IPS-11a (cell line): ENCODE results near the gene UGT2B28.
"Not testable (repeated sequence)": the region's sequence is repeated elsewhere in the genome, so short reads cannot be mapped to it uniquely, and the experiment has no call there.

Source experiments
- H3K4me3 ChIP-seq: one replicate; pipeline ENCODE4 v1.5.1; 2013; ENCODE audit warnings: low read depth, low read length, control low read depth

The UGT2B28 gene

GRCh38 chr4:69280081-69280480 lies at the start of gene UGT2B28:
UGT2B28 (plus strand) TSS chr4:69280475; CDS start chr4:69280501, 26 bp downstream.
- H3K4me3 ChIP-seq = not testable (repeated sequence)

DNA sequence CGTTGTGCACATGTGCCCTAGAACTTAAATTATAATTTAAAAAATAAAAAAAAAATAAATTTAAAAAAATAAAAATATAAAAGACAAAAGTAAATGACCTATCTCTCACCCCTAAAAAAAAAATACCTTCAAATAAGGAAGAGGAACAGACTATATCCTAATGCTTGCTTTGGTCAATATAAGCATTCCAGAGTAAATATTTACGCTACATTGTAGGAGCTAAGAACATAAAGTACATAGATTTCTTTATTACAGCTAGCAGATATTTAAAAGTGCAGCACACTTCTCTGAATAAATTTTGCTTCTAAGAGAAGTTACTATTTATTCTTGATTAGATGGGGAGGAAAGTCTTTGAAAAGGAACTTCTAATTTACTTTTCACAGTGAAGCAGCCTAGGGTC lies 41.2 kb upstream of the UGT2B28 start:
- no peak overlapping the region for H3K4me3 ChIP-seq

GRCh38 chr4:69239557-69240168 lies 40.6 kb upstream of the UGT2B28 start:
- H3K4me3 ChIP-seq = no peak overlapping the region

GRCh38 chr4:69240787-69241186 lies 39.5 kb upstream of the UGT2B28 start:
- H3K4me3 ChIP-seq = not testable (repeated sequence)

- H3K4me3 ChIP-seq = not testable (repeated sequence)
Measured at GRCh38 chr4:69241746-69242145, 38.5 kb upstream of the UGT2B28 start.

DNA sequence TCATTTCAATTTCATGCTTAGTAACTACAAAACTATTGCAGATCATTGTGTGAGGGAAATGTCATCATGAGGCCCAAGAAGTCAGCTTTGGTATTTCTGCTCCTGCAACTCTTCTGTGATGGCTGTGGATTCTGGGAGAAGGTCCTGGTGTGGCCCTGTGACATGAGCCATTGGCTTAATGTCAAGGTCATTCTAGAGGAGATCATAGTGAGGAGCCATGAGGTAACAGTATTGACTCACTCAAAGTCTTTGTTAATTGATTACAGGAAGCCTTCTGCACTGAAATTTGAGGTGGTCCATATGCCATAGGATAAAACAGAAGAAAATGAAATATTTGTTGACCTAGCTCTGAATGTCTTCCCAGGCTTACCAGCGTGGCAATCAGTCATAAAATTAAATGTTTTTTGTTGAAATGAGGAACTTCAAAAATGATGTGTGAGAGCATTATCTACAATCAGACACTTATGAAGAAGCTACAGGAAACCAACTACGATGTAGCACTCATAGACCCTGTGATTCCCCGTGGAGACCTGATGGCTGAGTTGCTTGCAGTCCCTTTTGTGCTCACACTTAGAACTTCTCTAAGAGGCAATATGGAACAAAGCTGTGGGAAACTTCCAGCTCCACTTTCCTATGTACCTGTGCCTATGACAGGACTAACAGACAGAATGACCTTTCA lies 37.6 kb upstream of the UGT2B28 start:
- not testable (repeated sequence) for H3K4me3 ChIP-seq

GRCh38 chr4:69250884-69251283 lies 29.4 kb upstream of the UGT2B28 start:
- not testable (repeated sequence) for H3K4me3 ChIP-seq

- H3K4me3 ChIP-seq = not testable (repeated sequence)
Measured at GRCh38 chr4:69253147-69253772, 27.0 kb upstream of the UGT2B28 start.

GRCh38 chr4:69268612-69269011 lies 11.7 kb upstream of the UGT2B28 start:
- not testable (repeated sequence) for H3K4me3 ChIP-seq

DNA sequence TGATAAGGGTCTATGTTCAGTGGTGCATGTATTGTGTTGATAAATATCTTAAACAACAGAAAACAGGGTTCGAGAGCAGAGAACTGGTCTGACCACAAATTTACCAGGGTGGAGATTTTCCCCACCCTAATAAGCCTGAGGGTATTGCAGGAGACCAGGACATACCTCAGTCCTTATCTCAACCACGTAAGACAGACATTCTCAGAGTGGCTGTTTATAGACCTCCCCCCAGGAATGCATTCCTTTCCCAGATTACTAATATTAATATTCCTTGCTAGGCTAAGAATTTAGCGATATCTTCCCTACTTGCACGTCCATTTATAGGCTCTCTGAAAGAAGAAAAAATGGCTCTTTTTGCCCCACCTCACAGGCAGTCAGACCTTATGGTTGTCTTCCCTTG lies 16.1 kb downstream of the UGT2B28 start:
- H3K4me3 ChIP-seq = not testable (repeated sequence)

DNA sequence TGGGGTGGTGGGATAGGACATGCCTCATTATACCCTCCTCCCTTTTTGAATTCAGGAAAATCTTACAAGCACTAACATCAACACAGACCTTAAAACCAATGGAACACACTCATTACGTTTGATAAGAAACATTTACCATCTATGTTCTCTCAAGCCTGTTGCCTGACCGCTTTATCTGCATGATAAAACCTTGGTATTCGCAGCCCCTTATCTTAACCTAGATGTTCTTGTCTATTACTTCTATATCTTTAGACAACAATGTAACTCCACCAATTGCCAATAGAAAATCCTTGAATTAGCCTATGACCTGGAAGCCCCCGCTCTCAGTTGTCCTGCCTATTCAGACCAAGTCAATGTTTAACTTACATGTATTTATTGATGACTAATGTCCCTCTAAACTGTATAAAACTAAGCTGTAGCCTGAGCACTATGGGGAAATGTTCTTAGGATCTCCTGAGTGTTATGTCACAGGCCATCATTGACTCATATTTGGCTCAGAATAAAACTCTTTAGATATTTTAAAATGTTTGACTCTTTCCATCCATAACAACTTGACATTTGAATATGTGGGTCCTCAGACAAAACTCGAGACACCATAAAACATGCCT lies 28.3 kb downstream of the UGT2B28 start:
- H3K4me3 ChIP-seq = not testable (repeated sequence)

GRCh38 chr4:69309549-69310076 lies 29.3 kb downstream of the UGT2B28 start:
- not testable (repeated sequence) for H3K4me3 ChIP-seq

DNA sequence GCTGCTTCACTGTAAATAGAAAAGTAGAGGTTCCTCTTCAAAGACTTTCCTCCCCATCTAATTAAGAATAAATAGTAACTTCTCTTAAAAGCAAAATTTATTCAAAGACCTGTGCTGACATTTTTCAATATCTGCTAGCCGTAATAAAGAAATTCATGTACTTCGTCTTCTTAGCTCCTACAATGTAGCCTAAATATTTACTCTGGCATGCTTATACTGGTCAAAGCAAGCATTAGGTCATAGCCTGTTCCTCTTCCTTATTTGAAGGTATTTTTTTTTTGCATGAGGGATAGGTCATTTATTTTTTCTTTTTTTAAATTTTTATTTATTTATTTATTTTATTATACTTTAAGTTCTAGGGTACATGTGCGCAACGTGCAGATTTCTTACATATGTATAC lies 30.0 kb downstream of the UGT2B28 start:
- H3K4me3 ChIP-seq = not testable (repeated sequence)

- H3K4me3 ChIP-seq = not testable (repeated sequence)
Measured at GRCh38 chr4:69317669-69318298, 37.5 kb downstream of the UGT2B28 start.

GRCh38 chr4:69321153-69321729 lies 41.0 kb downstream of the UGT2B28 start:
- no peak overlapping the region for H3K4me3 ChIP-seq

GRCh38 chr4:69322055-69322454 lies 41.8 kb downstream of the UGT2B28 start:
- no peak overlapping the region for H3K4me3 ChIP-seq

DNA sequence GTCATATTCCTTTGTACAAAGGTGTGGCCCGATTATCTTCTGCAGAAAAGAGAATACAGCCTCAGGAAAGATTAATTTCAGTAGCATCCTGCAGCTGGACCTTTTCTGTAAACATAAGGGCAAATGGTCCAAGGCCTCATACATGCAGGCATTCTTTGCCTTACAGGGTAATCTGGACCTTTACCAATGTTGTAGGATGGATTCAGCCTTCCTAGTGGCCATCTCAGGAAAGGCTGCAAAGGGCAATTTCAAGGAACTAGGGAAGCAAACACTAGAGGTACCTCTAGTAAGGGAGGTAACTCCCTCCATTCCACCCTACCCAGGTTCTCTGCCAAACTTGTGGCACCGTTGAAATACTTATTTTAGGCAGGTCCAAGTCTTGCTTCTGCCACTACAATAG lies 43.0 kb downstream of the UGT2B28 start:
- H3K4me3 ChIP-seq = no peak overlapping the region

DNA sequence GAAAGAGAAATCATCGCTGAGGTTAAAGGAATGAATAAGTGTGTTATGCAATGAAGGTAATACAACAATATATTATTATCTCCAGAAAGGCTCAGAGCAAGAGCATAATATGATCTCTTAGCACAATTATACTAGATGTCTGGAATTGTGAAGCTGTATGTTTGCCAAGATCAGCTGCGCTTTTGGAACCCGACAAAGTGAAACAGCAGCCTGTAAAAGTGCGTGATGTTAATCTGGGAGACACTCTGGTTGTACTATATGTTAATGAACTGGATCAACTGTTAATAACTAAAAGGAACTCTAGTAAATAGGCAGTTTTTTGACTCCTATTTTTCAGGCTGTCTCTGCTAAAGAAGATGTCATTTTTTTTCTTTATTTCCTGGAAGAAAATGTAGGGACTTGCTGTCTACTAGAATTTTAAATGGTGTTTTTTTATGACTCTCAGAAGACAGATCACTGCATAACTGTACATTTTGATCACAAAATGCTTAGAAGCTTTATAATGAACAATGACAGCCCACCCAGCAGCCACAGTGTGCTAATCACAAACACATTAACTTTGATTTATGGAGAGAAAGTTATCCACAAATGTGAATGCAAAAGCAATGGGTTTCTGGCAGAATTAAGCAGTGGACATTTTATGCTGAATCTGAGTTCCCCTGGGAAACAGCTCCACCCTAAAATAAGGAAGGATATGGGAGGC lies 50.2 kb downstream of the UGT2B28 start:
- no peak overlapping the region for H3K4me3 ChIP-seq

DNA sequence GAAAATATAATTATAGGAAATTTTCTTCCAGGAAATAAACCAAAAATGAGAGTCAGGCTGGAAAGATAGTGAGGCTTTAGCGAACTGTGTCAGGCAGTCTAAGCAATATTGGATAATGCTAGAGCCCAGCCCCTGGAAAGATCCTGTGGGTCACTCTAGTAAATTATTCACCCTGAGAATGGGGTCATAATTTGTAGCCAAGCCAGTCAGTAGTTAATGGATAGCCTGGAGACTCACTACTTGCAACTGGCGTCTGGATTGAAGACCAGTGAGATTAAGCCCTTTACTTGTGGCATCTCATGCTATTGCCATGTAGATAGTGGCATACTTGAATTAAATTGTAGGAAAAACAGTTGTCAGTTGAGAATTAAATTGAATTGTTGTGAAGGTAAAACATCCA lies 51.0 kb downstream of the UGT2B28 start:
- H3K4me3 ChIP-seq = not testable (repeated sequence)

- H3K4me3 ChIP-seq = not testable (repeated sequence)
Measured at GRCh38 chr4:69335485-69335884, 55.2 kb downstream of the UGT2B28 start.
